NCI-H2107 treated with DMSO at 0.1 percent for 48 hours (cell line): ENCODE data around the gene CNNM2.

Source experiments
- DNase-seq: peaks from one replicate; lab custom pipeline; 2025; ENCODE audit not compliant: unreplicated experiment; lab: John Stamatoyannopoulos, UW

Gene CNNM2

DNA sequence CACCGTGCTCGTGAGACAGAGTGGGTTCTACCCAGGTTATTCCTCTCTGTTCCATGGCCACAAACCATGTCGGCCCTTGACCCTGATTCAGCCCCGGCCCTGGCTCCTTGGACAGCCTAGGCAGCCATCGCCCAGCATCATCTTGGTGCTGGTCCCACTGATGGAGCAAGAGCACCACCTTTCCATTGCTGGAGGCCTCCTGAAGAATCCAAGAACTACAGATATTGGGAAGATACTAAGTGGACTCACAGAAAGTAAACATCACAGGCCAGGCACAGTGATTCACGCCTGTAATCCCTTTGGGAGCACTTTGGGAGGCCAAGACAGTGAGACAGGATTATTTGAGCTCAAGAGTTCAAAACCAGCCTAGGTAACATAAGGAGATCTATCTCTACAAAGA, 149.9 kb downstream of the CNNM2 start:
- no peak for DNase-seq

DNA sequence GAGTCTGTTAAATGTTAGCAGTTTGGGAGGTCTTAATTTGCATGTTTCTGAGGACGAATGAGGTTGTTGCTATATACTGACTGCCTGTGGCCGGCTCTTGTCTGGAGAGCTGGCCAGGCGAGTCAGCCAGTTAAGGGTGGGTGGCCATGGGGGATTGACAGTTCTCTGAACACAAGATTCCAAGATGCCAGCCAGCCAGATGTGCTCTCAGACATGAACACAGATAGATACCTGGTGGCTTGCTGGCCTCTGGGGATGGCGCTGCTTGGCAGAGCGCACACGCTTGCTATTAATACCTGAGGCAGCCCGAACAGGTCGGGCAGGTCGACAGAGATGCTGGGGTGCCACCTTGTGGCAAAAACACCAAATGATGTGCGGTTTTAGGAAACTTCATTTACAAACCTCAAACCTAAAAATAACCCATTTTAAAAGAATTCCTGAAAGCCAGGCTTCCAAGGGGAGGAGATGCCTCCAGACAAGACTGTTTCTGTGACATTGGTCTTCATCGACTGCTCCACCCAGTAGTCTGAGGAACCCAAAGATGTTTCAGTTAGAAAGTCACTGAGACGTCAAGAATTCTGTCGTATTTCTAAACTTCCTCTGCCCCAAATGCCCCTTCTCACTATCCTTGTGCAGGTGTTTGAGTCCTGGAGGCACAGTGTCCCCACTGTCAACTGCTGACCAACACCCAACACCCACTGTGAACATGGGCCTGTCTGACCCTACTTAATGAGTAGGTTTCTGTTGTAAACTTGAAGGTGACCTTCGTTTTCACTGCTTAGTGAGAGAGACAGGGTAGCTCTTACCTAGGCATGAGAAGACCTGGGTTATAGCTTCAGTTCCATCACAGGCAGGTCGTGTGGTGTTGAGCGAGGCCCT, 151.6 kb downstream of the CNNM2 start:
- no peak for DNase-seq

DNA sequence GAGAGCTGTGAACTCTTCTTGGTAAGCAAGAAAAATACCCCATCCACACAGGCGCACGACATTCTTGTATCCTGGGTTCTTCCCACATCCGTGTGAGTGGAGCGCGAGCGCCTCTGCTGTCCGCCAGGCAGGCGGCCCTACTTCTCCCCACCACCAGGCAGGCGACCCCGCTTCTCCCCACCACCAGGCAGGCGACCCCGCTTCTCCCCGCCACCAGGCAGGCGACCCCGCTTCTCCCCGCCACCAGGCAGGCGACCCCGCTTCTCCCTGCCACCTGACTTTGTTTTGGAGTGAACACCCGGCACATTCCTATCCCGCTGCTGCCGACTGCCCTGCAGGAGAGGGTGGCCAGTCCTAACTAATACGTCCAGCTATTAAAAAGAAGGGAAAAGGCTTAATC, 154.2 kb downstream of the CNNM2 start:
- DNase-seq: no peak

DNA sequence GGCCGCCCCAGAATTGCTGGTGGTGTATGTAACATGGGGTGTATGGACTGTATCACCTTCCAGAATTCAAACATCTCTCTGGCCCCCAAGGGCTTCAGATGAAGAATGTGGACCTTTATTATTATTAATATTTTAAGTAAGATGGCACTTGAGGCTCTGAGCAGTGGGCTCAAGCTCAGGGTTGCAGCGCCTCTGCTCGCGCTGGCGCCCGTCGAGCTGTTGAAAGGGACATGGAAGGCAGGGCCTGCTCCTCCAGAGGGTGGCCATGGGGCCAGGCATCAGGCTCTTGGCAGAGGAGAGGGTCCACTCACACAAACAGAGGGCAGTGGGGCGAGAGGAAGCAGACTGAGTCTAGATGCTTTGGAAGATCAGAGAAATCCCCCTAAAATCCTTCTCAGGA, 154.8 kb downstream of the CNNM2 start:
- no peak for DNase-seq

DNA sequence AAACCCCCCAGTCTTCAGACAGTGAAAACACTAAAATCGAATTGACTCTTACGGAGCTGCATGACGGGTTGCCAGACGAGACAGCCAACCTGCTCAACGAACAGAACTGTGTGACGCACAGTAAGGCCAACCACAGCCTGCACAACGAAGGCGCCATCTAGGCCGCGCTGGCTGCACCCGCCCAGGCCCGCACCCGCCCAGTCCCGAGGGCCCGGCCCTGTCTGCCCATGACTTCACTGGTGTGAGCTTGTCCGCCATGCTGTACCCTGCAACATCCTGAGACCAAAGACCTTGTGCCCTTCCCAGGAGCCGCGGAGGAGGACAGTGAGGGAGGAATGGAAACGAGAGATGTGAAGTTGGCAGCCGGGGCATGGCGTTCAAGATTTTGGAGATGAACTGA, 158.9 kb downstream of the CNNM2 start:
- no peak for DNase-seq

DNA sequence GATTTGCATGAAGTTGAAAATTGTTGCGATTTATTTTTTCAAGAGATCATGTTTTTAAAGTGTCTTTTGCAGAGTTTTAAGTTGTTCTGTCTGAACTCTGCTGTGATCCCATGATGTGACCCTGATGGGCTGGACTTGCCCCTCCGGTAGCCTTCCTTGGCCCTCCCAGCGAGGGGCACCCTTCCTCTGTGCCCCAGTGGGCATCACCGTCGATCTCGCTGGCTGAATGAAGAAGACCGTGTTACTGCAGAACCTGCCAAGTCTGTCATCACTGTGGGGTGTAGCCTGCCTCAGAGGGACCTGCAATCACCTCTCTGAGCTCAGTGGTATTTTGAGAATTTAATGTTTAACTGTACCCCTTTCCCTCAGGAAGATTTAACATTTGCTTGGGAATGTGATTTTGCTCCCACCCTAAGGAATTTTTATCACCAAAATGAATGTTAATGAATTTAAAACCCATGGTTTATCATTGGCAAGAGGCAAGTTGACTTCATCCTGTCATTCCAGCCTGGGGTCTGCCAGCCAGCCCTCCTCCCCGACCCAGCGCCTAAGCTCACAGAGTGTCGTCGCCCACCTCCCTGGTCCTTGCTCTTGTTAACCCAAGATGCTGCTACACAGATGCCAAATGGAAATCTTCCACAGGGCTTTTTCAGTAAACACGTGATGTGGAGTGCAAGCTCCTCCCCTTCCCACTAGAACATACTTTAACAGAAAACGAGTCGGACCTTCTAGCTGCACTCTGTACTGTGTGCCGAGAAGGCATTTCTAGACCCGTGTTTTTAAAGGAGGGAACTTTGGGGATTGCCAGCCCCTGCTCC, 159.6 kb downstream of the CNNM2 start:
- DNase-seq: no peak

DNA sequence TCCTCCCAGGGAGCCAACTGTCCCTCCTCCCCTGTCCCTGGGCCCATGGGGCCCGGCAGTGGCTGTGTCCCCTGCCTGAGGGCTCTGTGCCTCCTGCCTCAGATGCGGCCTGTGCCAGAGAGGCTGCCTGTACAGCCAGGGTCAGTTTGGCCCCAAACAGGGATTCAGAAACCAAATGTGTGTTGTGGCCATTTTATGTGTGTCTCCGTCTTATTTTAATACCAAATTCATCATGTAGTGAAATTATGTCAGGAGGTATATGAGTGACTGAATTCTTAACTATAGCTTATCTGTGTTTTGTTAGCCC, 160.2 kb downstream of the CNNM2 start:
- no peak for DNase-seq

DNA sequence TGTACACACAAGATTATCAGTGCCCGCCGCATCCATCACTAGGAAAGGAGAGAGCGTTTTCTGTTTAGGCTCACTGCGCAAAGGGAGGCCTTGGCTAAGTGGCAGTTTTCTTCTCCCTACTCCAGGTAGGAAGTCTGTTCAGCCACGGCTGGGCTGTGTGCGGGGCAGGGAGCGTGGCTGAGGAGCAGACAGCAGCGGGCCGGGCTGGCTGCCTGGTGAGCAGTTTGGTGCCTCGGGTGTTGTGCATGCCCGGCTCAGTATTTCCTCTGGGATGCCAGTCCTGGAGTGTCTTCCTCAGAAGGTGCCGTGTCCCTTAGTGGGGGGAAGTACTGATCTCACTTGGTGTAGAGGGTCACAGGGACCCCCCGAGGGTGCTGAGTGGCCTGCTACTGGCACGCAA, 160.6 kb downstream of the CNNM2 start:
- DNase-seq: no peak

DNA sequence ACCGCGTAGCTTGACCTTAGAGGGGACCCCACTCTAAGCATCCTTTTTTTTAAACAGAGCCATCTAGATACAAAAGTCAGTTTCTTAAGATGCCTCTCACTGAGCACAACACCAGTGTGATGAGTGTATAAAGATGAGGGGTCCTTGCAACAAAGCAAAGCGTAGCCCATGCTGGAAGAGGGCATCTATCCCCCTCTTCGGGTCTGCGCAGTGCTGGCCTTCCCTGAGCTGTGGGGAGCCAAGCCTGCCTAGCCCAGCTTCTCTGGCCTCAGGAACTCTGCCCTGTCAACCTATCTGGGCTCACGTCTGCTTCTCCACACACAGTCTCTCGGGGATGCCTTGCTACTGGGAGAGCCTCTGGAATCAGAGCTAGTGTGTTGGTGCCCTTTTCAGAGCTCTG, 161.0 kb downstream of the CNNM2 start:
- no peak for DNase-seq

DNA sequence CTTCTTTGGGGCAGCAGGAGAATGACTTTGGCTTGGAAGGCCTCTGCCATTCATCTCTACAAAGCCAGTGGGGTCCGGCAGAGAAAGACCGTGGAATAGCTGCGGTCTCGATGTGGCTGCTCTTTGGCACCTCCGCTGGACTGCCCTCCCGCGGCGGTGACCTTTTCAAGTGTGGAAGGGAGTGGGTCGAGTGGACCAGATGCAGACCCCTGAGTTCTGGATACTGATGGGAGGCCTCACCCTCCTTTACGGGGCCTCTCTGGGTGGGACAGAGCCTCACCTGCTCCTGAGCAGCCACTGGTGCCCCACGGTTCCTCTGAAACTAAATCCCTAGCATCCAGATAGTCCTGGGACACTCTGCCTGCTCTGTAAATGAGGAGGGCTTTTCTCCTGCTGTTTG, 161.9 kb downstream of the CNNM2 start:
- DNase-seq: no peak

DNA sequence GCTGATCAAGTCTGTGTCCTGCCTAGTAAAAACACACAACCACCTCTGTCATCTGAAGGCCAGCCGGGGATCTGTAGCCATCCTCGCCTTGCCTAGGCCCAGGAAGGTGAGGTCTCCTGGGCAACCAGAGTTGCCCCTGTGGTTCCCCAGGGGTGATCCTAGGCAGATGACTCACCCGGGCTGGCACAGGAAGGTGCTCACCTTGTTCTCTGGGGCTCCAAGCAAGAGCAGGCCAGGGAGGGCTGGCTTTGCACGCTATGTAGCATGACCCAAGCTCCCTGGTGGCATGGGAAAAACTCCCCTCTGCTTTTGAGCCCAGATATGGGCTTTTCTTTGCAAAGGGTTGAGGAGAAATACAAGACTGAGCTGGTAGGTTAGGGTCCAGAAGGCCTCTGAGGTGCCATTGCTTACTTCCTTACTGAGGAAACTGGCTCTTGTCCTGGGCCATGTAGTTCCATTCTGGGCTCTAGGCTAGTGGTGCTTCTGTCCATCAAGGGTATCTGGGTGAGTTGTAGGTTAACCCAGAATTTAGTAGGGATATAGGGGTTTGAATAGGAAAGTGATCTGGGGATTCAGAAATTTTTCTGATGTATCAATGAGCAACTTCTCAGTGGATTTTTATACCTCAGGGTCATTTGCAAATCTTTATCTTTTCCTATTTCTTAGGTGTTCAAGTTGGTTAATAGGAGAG, 162.9 kb downstream of the CNNM2 start:
- DNase-seq: no peak

DNA sequence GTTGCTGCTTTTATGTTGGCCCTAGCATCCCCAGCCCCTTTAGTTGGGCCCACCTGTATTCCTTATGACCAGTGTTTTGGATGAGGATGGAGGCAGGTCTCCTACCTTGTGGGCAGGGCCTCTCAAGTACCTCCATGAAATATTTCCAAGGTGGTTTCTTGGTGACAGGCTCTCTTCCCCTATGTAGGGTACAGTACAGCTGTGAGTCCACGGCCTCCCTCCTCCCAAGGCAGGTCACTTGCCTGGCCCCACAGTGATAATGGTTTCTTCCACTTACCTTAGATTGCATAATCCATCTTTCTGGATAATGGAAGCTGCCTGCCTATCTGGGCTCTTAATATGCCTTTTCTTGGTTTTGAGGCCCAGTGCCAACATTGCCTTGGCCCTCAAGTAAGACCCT, 164.6 kb downstream of the CNNM2 start:
- no peak for DNase-seq

DNA sequence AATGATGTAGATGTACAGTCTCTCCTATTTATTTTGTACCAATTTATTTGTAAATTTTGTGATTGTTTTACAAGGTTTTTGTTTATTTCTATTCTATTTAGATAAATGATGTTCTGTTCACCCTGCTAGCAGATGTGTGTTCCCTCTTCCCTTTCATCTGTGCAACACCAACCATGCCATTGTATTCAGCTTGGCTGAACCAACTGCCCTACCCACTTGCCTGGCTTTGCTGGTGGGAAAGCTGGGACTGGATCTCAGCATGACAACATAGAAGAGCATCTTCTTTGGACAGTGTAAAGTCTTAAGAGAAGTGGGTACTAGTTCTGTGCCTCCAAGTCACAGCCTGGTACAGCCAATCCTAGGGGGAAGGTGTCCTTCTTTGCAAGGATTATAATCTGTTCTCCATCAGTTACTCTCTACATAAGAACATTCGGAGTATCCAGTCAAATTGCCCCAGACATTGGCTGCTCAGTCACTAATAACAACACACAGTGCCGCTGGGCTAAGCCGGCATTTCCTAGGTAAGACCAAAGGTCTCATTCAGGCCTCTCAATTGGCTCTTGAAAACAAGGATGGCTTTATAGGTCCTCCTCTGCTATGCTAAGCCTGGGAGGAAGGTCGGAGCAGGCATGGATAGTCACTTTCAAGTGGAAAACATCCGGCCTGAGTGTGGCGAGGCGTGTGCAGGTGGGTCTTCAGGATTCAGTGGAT, 165.3 kb downstream of the CNNM2 start:
- DNase-seq: no peak

DNA sequence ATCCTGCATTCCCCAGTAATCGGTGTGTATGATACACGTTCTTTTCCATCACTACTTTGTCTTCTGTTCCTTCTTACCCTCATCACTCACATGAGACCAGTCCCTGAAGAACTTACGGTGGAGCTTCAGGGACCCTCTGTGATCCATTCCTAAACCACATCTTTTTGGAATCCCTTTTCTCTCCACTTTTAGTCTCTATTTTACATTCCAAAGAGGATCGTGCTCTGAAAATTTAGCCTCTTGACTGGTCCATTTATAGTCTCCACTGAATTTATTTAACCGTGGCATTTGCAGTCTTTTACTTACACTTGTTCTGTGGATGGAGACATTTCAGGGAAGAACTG, 165.9 kb downstream of the CNNM2 start:
- DNase-seq: no peak

DNA sequence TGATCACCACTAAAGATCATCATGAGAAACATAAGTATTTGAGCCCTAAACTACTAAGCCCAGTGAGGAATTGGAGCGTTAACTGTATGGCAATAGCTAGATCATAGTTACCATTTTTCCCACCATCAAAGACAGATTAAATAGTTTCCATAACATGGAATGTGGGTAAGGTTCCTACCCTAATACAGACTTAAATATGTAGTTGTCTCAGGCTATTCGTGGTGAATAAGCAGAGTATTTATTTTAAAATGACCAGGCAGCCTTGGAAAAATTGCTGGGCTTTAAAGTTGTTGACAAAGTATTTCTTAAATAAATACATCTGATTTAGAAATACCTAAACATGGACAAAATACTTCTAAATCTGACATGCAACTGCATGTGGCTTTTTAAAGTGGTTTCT, 168.2 kb downstream of the CNNM2 start:
- no peak for DNase-seq

DNA sequence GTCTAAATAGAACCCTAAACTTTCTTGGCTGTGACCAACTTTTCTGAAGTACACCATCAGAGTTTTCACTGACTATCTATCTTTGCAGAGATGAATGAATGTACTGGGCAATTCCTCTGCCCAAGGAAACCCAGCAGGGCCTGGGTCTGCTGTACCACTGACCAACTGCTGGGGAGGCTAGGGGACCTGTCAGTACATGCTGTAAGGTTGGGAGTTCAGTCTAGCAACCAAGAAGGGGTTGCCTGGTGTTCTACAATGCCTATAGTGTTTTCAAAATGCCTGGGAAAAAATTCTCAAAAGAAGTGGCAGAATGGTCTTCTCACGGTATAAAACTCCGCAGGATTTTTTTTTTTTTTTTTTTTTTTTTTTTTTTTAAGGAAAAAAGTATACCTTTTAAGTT, 168.7 kb downstream of the CNNM2 start:
- no peak for DNase-seq

DNA sequence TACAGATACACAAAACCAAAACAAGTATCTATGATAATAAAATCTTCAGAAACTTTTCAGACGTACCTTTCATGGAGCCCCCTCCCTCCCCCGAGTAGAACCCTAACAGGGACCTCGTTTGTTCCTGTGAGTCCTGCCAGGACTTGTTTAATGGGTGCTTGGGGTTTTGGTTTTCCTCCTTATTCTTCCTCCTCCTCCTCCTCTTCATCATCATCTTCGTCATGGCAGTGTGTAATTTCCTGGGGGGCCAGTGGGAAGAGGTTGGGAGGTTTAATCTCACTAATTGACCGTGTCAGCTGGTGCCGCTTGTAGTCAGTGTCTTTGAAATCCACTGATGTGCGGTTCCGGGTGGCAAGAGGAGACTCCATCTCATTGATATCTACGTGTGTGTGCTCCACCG, 171.4 kb downstream of the CNNM2 start:
- DNase-seq: no peak

DNA sequence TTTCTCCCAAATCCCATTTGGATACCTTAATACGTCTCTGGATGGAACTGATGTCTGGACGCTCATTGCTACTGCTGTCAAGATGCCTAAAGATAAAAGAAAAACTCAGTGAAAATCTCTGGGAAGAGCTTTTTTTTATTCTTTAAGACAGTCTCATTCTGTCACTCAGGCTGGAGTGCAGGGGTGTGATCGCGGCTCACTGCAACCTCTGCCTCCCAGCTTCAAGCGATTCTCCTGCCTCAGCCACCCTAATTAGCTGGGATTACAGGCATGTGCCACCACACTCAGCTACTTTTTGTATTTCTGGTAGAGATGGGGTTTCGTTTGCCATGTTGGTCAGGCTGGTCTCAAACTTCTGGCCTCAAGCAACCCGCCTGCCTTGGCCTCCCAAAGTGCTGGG, 172.8 kb downstream of the CNNM2 start:
- DNase-seq: no peak

DNA sequence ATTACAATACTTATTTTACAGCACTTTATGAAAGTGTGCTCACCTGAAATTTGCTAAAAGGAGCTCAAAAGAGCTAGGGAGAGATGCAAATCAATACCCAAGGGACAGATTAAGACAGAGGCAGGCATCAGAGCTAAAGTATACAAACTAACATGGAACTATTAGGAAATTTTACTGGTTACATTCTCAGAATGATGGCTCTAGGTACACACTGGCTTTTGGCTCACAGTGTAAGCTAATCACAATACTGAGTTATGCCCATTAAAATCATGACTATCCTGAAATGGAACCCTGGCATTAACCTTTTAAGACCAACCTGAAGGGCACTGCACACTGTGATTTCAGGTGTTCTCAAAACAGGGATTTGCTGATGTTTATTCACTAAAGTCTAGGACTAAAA, 176.9 kb downstream of the CNNM2 start:
- DNase-seq: no peak

DNA sequence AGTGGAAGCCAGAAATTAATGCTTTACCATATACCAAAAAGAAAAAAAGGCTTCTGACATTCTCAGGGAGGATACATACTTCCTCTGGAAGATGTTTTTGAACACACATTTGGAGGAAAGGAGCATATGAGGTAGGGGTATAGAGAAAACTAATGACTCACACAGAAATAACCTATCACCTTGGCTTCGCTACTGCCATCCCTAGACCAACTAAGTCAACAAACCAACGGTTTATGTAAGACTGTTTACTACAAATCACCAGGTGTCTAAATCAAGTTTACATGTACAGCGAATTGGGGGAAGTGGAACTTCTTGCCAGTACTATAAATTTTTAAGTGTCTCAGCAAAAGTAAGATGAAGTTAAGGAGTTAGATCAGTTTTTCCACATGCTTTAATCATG, 178.0 kb downstream of the CNNM2 start:
- no peak for DNase-seq

DNA sequence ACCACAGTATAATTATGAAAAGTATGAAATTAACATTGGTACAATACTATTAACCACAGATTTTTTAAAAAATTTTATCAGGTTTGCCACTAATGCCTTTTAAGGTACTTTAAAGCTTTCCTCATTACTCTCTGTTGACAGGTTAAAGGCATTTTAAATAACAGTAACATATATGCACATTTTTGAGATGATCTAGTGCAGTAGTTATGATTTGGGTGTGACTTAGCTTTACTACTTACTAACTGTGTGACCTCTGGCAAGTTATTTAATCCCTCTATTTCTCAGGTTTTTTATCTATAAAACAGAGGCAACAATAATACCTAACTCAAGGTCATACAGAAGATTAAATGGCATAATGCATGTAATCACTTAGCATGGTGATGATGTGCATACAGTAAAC, 180.1 kb downstream of the CNNM2 start:
- no peak for DNase-seq

DNA sequence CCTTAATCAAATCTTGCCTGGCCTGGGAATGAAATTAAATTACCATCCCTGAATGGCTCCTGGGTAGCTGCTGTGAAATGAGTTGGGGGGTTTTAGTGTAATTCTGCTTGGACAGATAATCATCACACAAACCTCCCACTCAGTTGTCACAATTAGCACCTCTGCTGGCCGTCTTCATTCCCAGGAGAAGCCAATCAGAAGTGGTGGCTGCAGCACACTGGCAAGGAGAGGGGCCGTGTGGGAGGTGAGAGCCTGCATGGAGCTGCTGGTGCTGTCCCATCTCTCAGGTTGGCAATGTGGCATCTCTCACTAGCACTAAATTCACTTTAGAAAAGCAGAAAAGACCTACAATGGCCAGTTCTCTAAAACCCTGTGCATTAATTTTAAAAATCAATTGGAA, 182.5 kb downstream of the CNNM2 start:
- DNase-seq: no peak
